HG03139 (cell line): Measurements from ENCODE around the gene ANAPC2.

Source experiments
- ATAC-seq: cut with Tn5 transposase; IDR thresholded peaks from one replicate; pipeline ENCODE4 v1.9.1; 2021; ENCODE audit not compliant: unreplicated experiment

ANAPC2 gene

GRCh38 chr9:137216188-137216965 is 28.0 kb upstream of the ANAPC2 start:
- no peak for ATAC-seq

- no peak for ATAC-seq
Measured at GRCh38 chr9:137215196-137215986, 27.0 kb upstream of the ANAPC2 start.

GRCh38 chr9:137214620-137215019 is 26.3 kb upstream of the ANAPC2 start:
- no peak for ATAC-seq

- no peak for ATAC-seq
Measured at GRCh38 chr9:137213160-137214060, 25.1 kb upstream of the ANAPC2 start.

DNA sequence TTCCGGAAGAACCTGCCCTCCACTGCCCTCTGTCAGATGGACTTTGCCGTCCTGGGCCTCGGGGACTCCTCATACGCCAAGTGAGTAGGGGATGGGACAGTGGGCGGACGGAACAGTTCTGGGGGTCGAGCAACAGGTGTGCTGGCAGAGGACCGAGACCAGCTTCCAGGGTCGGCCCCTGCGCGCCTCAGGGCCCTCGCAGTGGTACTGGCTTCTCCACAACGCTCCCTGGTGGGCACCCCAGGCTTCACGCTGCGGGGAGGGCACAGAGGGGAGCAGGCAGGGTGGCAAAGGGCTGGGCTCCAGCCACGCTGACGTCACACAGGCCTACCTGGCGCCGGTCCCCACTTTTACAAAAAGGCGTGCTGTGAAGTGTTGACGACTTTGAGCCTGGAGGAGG is 24.2 kb upstream of the ANAPC2 start:
- no peak for ATAC-seq

DNA sequence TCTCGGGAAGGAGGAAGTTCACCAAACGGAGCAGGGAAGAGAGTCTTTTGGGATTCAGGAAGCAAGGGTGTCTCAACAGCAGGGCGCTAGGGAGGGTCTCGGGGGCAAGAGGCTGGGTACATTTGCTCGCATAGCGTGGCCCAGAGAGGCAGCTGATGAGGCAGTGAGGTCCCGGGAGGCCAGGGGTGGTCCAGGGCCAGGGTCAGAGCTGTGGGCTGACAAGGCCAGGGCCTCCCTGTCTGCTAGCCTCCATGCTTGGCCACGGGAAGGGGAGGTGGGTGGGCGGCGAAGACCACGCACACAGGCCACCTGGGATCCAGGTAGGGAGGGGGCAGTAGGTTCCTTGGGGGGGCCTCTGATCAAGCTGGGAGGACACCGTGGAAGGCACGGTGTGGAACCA is 23.2 kb upstream of the ANAPC2 start:
- ATAC-seq, result no peak

DNA sequence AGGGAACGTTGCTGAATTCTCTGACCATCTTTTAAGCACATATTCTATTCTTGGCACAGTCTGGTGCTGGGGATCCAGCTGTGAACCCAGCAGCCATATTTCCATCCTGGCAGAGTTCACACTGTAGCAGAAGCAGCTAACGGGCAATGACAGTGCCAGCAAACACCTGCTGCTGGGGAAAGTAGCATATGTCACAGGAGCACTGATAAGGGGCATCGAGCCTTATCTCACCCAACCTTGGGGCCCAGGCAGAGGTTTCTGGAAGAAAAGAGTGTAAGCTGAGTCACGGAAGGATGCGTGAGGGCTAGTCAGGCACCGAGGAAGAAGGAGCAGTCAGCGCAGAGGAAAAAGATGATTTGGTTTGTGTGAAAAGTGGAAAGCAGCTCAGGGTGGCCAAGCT is 18.2 kb upstream of the ANAPC2 start:
- ATAC-seq, result no peak

DNA sequence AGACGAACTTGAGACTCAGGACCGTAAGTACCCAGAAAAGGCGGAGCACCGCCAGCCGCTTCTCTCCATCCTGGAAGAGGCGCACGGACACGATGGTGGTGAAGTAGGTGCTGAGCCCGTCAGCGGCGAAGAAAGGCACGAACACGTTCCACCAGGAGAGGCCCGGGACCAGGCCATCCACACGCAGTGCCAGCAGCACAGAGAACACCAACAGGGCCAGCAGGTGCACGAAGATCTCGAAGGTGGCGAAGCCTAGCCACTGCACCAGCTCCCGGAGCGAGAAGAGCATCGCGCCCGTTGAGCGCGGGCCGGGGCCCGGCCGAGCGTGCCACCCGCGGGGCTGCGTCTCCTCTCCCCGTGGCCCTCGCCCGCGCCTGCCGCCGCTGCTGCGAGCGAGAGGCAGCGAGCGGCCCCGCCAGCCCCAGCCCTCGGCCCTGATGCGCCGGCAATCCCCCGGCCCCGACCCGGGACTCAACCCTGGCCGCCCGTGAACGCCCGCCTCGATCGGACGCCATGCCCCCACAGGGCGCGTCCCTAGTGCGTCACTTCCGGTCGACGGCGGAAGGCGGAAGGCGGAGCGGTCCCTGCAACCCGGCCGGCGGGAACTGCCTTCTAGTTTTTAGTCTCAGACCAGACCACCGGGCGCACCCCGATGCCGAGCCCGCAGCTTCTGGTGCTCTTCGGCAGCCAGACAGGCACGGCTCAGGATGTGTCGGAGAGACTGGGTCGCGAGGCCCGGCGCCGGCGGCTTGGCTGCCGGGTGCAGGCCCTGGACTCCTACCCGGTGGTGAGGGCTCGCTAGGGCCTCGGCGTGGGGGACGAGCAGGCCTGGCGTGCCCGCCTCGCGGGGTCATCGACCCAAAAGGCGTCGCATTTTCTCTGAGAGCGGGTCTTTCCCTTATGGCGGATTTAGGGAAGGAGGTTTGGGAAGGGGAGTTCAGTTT is 17.0 kb upstream of the ANAPC2 start, which contains the start of the genes NDOR1 and TMEM203:
NDOR1 (plus strand) TSS at position 575 of the 944 bp plus-strand sequence; CDS start at position 653, 78 bp downstream.
TMEM203 (minus strand) TSS at position 523 of the 944 bp plus-strand sequence; CDS start at position 289, 234 bp downstream.
- ATAC-seq, result no peak

DNA sequence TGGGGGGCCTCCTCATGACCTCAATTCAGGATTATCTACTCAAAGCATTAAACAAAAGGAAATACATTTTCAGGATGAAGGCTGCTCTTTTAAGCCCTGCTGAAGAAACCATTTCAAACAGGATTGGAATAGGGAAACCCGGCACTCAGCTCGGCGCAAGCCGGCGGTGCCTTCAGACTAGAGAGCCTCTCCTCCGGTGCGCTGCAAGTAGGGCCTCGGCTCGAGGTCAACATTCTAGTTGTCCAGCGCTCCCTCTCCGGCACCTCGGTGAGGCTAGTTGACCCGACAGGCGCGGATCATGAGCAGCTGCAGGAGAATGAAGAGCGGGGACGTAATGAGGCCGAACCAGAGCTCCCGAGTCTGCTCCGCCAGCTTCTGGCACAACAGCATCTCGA is 16.4 kb upstream of the ANAPC2 start:
- no peak for ATAC-seq

DNA sequence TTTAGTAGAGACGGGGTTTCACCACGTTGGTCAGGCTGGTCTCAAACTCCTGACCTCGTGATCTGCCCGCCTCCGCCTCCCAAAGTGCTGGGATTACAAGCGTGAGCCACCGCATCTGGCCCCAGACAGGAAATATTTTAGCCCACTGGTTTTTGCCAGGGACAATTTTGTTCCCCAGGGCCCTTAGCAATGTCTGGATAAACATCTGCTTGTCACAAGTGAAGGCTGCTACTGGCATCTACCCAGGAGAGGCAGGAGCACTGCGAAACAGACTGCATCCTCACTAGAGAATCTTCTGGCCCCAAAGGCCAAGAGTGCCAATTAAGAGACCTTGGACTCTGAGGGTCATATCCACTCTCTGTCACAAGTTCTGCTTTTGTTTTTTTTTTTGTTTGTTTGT is 14.6 kb upstream of the ANAPC2 start:
- no peak for ATAC-seq

GRCh38 chr9:137201205-137201868 is 13.0 kb upstream of the ANAPC2 start:
- ATAC-seq, result no peak

DNA sequence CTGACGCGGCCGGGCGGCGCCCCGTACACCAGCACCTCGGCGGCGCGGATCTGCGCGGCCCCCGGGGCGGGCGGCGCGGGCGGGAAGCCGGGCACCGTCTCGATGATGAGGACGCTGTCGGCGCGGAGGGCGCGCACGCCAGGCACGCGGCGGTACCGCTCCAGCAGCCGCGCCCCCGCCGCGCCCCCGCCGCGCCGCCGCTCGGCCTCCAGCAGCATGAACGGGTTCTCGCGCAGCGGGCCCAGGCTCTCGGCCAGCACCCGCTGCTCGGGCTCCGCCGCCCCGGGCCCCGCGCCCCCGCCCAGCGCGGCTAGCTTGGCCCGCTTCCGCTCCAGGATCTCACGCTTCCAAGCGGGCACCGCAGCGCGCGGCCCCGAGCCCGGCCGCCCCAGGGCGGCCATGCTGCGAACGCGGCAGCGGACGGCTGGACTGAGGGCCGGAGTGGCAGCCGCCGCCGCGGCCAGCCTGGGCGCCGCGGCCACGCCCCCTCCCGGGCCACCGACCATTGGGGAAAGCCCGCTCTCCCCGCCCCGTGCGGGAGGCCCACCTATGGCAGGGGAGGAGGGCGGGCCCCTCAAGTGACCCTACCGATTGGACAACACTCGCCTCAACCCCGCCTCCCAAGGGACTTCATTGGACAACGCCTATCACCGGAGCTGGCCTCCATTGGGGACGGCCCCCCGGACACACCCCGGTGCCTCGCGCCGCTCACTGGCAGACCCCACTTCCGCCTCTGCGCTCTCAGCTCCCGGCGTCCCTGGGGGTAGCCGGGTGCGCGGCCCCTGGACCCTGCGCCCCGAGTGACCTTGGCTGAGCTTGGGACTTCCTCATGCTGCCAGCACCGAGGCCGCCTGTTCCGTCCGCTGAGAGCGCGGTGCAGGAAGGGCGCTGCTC is 12.2 kb upstream of the ANAPC2 start, which contains the start of gene TPRN:
TPRN (minus strand) TSS at position 431 of the 894 bp plus-strand sequence; CDS start at position 401, 30 bp downstream.
- ATAC-seq, result peak; percentile 85

GRCh38 chr9:137199411-137200121 is 11.2 kb upstream of the ANAPC2 start:
- ATAC-seq, result no peak

GRCh38 chr9:137198902-137199283 is 10.5 kb upstream of the ANAPC2 start:
- ATAC-seq, result no peak

DNA sequence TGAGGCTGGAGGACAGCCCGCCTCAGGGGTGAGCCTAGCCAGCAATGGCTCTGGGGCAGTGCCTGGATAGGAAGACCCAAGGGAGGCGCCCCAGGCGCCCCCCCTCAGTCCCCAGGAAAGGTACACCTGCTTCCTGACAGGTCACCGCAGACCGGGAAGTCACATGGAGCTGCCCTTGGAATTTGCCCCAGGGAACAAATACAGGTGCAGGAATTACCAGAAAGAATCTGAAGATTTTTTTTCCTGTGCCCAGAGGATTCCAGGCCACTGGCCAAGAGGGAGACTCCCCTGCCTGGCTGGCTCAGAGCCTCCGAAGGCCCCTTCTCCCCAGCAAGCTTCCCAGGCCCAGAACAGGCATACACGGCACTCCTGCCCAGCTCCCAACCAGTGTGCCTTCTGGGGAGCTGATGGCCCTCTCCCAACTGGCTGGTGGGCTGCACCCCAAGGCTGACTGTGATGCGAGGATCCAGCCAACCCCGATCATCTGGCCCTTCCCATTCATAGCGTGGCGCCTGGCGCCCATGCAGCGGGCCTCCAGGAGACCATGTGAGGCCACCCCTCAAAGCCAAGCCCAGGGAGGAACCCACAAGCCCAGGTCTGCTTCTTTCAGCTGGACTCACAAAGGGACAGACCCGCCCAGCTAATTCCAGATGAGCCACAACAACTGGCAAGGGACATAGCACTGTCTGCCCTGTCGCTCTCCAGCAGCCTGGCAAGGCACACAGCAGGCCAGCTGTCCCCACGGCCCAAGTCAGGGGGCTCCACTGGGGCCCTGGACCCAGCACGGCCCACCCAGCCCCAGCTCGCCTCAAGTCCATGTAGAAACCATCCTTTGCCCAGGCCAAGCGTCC is 9.9 kb upstream of the ANAPC2 start:
- no peak for ATAC-seq

GRCh38 chr9:137195525-137196220 is 7.3 kb upstream of the ANAPC2 start:
- ATAC-seq, result no peak
